HepG2 (cell line): ENCODE measurements around the gene AP2A2. TPM values are rescaled to one million over a fixed set of nuclear protein-coding genes. Genes with fewer than 3 reads are reported as not detected.

Source experiments
- AHDC1 ChIP-seq: sonication (generic); formaldehyde crosslinking; IDR thresholded peaks from 2 replicates; pipeline ENCODE4 v1.5.1; 2020; ENCODE audit warnings: mild to moderate bottlenecking, missing genetic modification reagents, borderline replicate concordance
- EED ChIP-seq: sonication (generic); formaldehyde crosslinking; IDR thresholded peaks from 2 replicates; pipeline ENCODE4 v1.5.0; 2020; ENCODE audit warnings: mild to moderate bottlenecking, missing genetic modification reagents
- FOXA1 ChIP-seq, 2 experiments: fragments of 450-650 bp in 1 of 2; sonication (generic) in 1 of 2; formaldehyde crosslinking in 1 of 2; IDR thresholded peaks; 2 replicates each; pipeline versions ENCODE4 v1.4.0 to v1.6.1; 2016 to 2020; ENCODE audit warnings: missing genetic modification reagents in 1 of 2
- GLI4 ChIP-seq: sonication (generic); formaldehyde crosslinking; IDR thresholded peaks from 2 replicates; pipeline ENCODE4 v1.5.1; 2020; ENCODE audit warnings: missing genetic modification reagents, mild to moderate bottlenecking, moderate library complexity, borderline replicate concordance
- KDM5B ChIP-seq: sonication (generic); formaldehyde crosslinking; IDR thresholded peaks from 2 replicates; pipeline ENCODE4 v1.4.0; 2020; ENCODE audit warnings: missing genetic modification reagents, mild to moderate bottlenecking, borderline replicate concordance
- KLF11 ChIP-seq: IDR thresholded peaks from 2 replicates; pipeline ENCODE4 v1.6.1; 2016; ENCODE audit warnings: missing compliant biosample characterization
- MEIS1 ChIP-seq: sonication (generic); formaldehyde crosslinking; IDR thresholded peaks from 2 replicates; pipeline ENCODE4 v1.9.0; 2021; ENCODE audit warnings: mild to moderate bottlenecking, missing genetic modification reagents, moderate library complexity, borderline replicate concordance
- MIER2 ChIP-seq: IDR thresholded peaks from 2 replicates; pipeline ENCODE4 v1.6.1; 2016; ENCODE audit warnings: missing biosample characterization, missing genetic modification reagents
- SAP130 ChIP-seq: IDR thresholded peaks from 2 replicates; pipeline ENCODE4 v1.6.1; 2016; ENCODE audit warnings: low read depth
- SMARCE1 ChIP-seq: fragments of 450-650 bp; IDR thresholded peaks from 2 replicates; pipeline ENCODE4 v1.6.1; 2017; ENCODE audit warnings: borderline replicate concordance
- TRAFD1 ChIP-seq: sonication (generic); formaldehyde crosslinking; IDR thresholded peaks from 2 replicates; pipeline ENCODE4 v1.5.1; 2020; ENCODE audit warnings: missing genetic modification reagents, mild to moderate bottlenecking, borderline replicate concordance
- ZBTB20 ChIP-seq: sonication (generic); formaldehyde crosslinking; IDR thresholded peaks from 2 replicates; pipeline ENCODE4 v1.8.1; 2023; ENCODE audit warnings: missing genetic modification reagents, low read depth, mild to moderate bottlenecking, borderline replicate concordance
- ZBTB26 ChIP-seq: IDR thresholded peaks from 2 replicates; pipeline ENCODE4 v1.6.1; 2016; ENCODE audit warnings: missing compliant biosample characterization, missing genetic modification reagents, borderline replicate concordance
- ZNF10 ChIP-seq: sonication (generic); formaldehyde crosslinking; IDR thresholded peaks from 2 replicates; pipeline ENCODE4 v1.4.0; 2020; ENCODE audit warnings: mild to moderate bottlenecking, low read depth, missing genetic modification reagents, borderline replicate concordance
- ZNF205 ChIP-seq: IDR thresholded peaks from 2 replicates; pipeline ENCODE4 v1.6.1; 2018; ENCODE audit warnings: missing biosample characterization, missing genetic modification reagents
- ZNF296 ChIP-seq: sonication (generic); formaldehyde crosslinking; conservative IDR thresholded peaks from 2 replicates; pipeline ENCODE4 v1.5.0; 2020; ENCODE audit warnings: mild to moderate bottlenecking, missing genetic modification reagents
- ZNF512 ChIP-seq: sonication (generic); formaldehyde crosslinking; IDR thresholded peaks from 2 replicates; pipeline ENCODE4 v1.4.0; 2020; ENCODE audit warnings: mild to moderate bottlenecking, missing genetic modification reagents
- ZNF563 ChIP-seq: sonication (generic); formaldehyde crosslinking; IDR thresholded peaks from 2 replicates; pipeline ENCODE4 v1.8.0; 2022; ENCODE audit warnings: mild to moderate bottlenecking, moderate library complexity, missing genetic modification reagents
- ZNF83 ChIP-seq: sonication (generic); formaldehyde crosslinking; IDR thresholded peaks from 2 replicates; pipeline ENCODE4 v1.4.0; 2020; ENCODE audit warnings: missing genetic modification reagents, mild to moderate bottlenecking, borderline replicate concordance
- polyA plus RNA-seq, 8 experiments: library from polyadenylated mRNA; depleted of rRNA in 3 of 8; stranded (reverse) in 7 of 8; unstranded in 1 of 8; fragments of >200 nt; fragmentation: Illumina TruSeq in 4 of 8; extraction: Trizol in 4 of 8; gene quantifications; 2 replicates each; pipeline versions ENCODE4 v1.2.1 to v1.2.3, GENCODE V29; 2011 to 2016; ENCODE audit warnings: low read depth in 4 of 8, missing spikeins in 1 of 8, mixed read lengths in 1 of 8; ENCODE audit not compliant: insufficient read depth in 1 of 8
- total RNA-seq, 5 experiments: library from RNA; depleted of rRNA; stranded (reverse); fragments of >200 nt; fragmentation: Illumina TruSeq; extraction: Trizol; gene quantifications; 2 replicates each; pipeline ENCODE4 v1.2.3, GENCODE V29; 2016; ENCODE audit warnings: low read depth in 1 of 5

AP2A2 gene
- total and polyA plus RNA-seq, 2 of the 13 experiments (the other 11 are each of a cell fraction or from before 2014, with no cell fraction given): 25.7 to 75.7 TPM

- TF ChIP-seq ZNF563 (CRISPR knock-in tag) (0 out of 2 replicates have a peak, but pooled peaks have one; percentile 41), MIER2 (CRISPR knock-in tag) (no peak), AHDC1 (no peak), ZNF296 (no peak), EED (CRISPR knock-in tag) (no peak), TRAFD1 (CRISPR knock-in tag) (no peak), ZBTB20 (CRISPR knock-in tag) (no peak), ZNF83 (CRISPR knock-in tag) (no peak), ZBTB26 (CRISPR knock-in tag) (no peak), ZNF10 (no peak), GLI4 (CRISPR knock-in tag) (no peak), KDM5B (CRISPR knock-in tag) (no peak), KLF11 (no peak), ZNF205 (no peak), SAP130 (CRISPR knock-in tag) (no peak), FOXA1 (IDR thresholded peaks at IDR 0.05) (no peak), FOXA1 (CRISPR knock-in tag; IDR thresholded peaks at IDR 0.05) (peak; percentile 29; the same call in 1 of the 2 replicates), ZNF512 (CRISPR knock-in tag) (no peak), MEIS1 (CRISPR knock-in tag) (no peak), SMARCE1 (no peak)
Measured at GRCh38 chr11:1041936-1042608, 116.4 kb downstream of the AP2A2 start (continued).
